Stimulated activated memory B cell treated with anti-CD40 and anti-IgM and Interleukin-4, amounts not matched to agents 10 μg/mL and 1 μg/mL and 100 μg/mL, for 72 hours (primary cell): Measurements from ENCODE around the gene CASP12.
A peak's percentile ranks its signal among the peaks of the same experiment; 100 is the strongest.
"Not testable (repeated sequence)": the region's sequence is repeated elsewhere in the genome, so short reads cannot be mapped to it uniquely, and the experiment has no call there.

ENCODE experiments used
- ATAC-seq: fragments of 150-1000 bp; cut with Tn5 transposase; 2 replicates; pipeline ENCODE4 v1.10.0; 2021
- H3K27ac Mint-ChIP-seq: one replicate; pipeline ENCODE4 v1.8.0; 2022; ENCODE audit warnings: mild to moderate bottlenecking, mixed read lengths
- H3K27me3 Mint-ChIP-seq: one replicate; pipeline ENCODE4 v1.8.0; 2022; ENCODE audit warnings: mixed read lengths
- H3K36me3 Mint-ChIP-seq: one replicate; pipeline ENCODE4 v1.8.0; 2022; ENCODE audit warnings: mixed read lengths
- H3K4me1 Mint-ChIP-seq: one replicate; pipeline ENCODE4 v1.8.0; 2022; ENCODE audit warnings: mixed read lengths
- H3K4me3 Mint-ChIP-seq: one replicate; pipeline ENCODE4 v1.8.0; 2022; ENCODE audit warnings: mild to moderate bottlenecking, moderate library complexity, mixed read lengths
- H3K9me3 Mint-ChIP-seq: one replicate; pipeline ENCODE4 v1.8.0; 2022; ENCODE audit warnings: mixed read lengths

The CASP12 gene

DNA sequence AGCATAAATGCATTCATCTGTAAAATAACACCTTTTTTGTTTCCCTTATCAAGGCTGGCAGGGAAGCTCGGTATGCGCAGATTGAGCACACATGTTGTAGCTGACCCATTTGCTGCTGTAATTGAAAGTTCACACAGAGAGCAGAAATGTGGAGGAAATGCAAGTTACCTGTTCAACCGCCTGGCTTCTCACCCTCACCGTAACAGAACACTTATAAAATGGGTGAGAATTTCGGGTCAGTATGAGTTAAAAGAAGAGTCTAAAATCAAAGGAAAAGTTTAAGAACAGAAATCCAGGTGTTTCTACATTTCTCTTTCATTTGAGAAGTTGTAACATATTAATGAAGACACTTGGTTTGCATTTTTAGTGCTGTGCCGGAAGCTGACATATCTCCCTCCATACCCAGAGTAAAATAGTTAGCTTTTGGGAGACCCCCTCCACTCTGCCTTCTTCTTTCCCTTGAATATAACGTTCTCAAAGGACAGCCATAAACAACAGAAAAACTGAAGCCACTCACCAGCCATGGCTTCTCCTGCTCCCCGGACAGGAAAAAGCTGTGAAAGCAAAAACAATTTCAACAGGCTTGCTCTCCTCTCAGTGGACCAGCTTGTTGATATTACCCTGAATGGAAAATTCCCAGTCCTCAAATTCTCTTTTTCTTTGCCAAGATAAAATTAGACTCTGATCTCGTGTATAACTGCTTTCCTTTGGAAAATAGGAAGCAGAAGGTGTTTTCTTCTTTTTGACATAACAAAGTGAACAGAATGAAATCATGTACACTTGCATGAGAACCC, at the start of gene CASP12:
TSS of gene CASP12 (minus strand) at position 570 of the 794 bp plus-strand sequence.
- Mint-ChIP-seq H3K9me3 (no peaks in the 10 kb centered on the region), H3K4me1 (peaks cover 34% of the 10 kb centered on the region), H3K36me3 (no peaks in the 10 kb centered on the region), H3K4me3 (peak within 1 kb of the TSS; percentile 53), H3K27ac (peak within 1 kb of the TSS; percentile 76), H3K27me3 (no peaks in the 10 kb centered on the region)
- ATAC-seq: peak; percentile 67

DNA sequence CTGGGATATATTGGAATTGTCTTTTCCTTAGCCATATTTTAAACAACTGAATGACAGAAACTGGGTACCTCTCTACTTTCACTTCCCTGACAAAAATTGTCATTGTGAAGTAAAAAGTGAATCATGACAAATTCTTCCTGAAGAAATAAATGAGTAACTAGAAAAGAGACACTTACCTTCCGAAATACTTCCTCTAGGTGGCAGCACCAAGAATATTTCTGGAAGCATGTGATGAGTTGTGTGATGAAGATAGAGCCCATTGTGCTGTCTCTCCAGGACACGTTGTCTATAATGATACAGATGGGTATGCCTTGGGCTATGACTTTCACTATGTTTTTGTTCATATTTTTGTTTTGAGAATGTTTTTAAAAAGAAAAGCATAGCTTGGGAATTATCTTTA, 48.6 kb upstream of the CASP12 start:
- H3K36me3 Mint-ChIP-seq: peaks cover 93% of the 10 kb centered on the region
- peaks cover 6% of the 10 kb centered on the region for H3K4me1 Mint-ChIP-seq
- no peak overlapping the region for H3K27ac Mint-ChIP-seq
- H3K27me3 Mint-ChIP-seq: no peaks in the 10 kb centered on the region
- H3K4me3 Mint-ChIP-seq: no peak overlapping the region
- no peaks in the 10 kb centered on the region for H3K9me3 Mint-ChIP-seq
- ATAC-seq: peak; percentile 65

DNA sequence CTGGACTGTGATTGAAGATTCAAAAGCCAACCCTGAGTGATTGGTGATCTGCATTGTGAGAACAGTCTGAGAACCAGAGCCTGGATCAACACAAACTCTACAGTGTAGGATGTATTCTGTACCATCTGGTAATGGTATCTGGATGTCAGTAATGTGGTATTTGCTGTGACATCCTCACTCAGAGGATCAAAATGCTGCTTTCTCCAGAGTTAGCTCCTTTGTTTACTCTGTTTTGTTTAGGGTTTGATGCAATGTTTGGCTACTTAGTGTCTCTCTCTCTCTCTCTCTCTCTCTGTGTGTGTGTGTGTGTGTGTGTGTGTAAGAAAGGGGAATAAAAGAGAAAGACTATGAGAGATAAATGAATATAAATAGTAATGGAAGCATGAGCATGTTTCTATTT, 45.8 kb upstream of the CASP12 start:
- H3K27ac Mint-ChIP-seq: peak overlapping the region; percentile 40
- ATAC-seq: no peak
- peaks cover 12% of the 10 kb centered on the region for H3K4me1 Mint-ChIP-seq
- no peaks in the 10 kb centered on the region for H3K27me3 Mint-ChIP-seq
- H3K36me3 Mint-ChIP-seq: peaks cover 68% of the 10 kb centered on the region
- no peak overlapping the region for H3K4me3 Mint-ChIP-seq
- H3K9me3 Mint-ChIP-seq: no peaks in the 10 kb centered on the region

DNA sequence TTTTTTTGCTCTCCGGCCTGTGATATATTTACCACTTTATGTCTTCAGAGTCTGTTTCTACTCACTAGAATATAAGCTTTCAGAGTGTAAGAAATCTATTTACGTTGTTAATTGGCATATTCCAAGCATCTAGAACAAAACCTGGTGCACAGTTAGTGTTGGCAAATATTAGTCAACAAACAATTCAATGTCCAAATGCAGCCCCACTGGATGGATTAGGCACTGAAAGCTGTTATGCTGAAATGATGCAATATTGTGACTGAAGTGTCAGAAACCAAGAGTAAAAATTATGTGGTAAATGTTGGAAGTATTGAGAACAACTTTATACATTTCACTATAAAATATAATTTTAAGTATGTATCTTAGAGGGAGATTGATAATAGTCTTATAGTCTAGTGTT, 45.3 kb upstream of the CASP12 start:
- Mint-ChIP-seq H3K4me3 (no peak overlapping the region), H3K36me3 (peaks cover 63% of the 10 kb centered on the region), H3K4me1 (peaks cover 12% of the 10 kb centered on the region), H3K27ac (no peak overlapping the region), H3K27me3 (no peaks in the 10 kb centered on the region), H3K9me3 (no peaks in the 10 kb centered on the region)
- no peak for ATAC-seq

DNA sequence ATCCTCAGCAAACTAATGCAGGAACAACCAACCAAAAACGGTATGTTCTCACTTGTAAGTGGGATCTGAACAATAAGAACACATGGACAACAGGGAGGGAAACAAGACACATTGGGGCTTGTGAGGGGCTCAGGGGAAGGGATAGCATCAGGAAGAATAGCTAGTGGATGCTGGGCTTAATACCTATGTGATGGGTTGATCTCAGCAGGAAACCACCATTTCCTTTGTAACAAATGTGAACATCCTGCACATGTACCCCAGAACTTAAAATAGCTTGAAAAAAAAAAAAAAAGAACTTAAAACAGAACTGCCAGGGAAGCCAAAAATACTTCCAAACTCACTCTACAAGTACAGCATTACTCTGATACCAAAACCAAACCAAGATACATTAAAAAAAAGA, 36.3 kb upstream of the CASP12 start:
- Mint-ChIP-seq H3K27ac (peak overlapping the region; percentile 57), H3K27me3 (no peaks in the 10 kb centered on the region), H3K4me3 (peak overlapping the region; percentile 28), H3K9me3 (peaks cover 20% of the 10 kb centered on the region), H3K36me3 (peaks cover 19% of the 10 kb centered on the region), H3K4me1 (peaks cover 66% of the 10 kb centered on the region)
- ATAC-seq: no peak

DNA sequence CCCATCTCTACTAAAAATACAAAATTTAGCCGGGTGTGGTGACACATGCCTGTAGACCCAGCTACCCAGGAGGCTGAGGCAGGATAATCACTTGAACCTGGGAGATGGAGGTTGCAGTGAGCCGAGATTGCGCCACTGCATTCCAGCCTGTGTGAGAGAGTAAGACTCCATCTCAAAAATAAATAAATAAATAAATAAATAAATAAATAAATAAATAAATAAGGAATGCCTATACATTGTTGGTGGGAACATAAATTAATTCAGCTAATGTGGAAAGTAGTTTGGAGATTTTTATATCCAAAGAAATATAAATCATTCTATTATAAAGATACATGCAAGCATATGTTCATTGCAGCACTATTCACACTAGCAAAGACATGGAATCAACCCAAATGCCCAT, 35.8 kb upstream of the CASP12 start:
- not testable (repeated sequence) for H3K27me3 Mint-ChIP-seq, ATAC-seq
- Mint-ChIP-seq H3K27ac (peak overlapping the region; percentile 57), H3K36me3 (peaks cover 25% of the 10 kb centered on the region), H3K9me3 (peaks cover 25% of the 10 kb centered on the region), H3K4me3 (peak overlapping the region; percentile 28), H3K4me1 (peaks cover 65% of the 10 kb centered on the region)

DNA sequence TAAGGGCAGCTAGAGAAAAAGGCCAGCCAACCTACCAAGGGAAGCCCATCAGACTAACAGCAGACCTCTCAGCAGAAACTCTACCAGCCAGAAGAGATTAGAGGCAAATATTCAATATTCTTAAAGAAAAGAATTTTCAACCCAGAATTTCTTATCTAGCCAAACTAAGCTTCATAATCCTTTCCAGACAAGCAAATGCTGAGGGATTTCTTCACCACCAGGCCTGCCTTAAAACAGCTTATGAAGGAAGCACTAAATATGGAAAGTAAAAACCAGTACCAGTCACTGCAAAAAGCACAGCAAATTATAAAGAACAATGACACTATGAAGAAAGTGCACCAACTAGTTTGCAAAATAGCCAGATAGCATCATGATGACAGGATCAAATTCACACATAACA, 30.6 kb upstream of the CASP12 start:
- Mint-ChIP-seq H3K4me1 (peaks cover 42% of the 10 kb centered on the region), H3K4me3 (no peak overlapping the region), H3K36me3 (peaks cover 43% of the 10 kb centered on the region), H3K9me3 (peaks cover 33% of the 10 kb centered on the region), H3K27ac (no peak overlapping the region), H3K27me3 (no peaks in the 10 kb centered on the region)
- no peak for ATAC-seq

DNA sequence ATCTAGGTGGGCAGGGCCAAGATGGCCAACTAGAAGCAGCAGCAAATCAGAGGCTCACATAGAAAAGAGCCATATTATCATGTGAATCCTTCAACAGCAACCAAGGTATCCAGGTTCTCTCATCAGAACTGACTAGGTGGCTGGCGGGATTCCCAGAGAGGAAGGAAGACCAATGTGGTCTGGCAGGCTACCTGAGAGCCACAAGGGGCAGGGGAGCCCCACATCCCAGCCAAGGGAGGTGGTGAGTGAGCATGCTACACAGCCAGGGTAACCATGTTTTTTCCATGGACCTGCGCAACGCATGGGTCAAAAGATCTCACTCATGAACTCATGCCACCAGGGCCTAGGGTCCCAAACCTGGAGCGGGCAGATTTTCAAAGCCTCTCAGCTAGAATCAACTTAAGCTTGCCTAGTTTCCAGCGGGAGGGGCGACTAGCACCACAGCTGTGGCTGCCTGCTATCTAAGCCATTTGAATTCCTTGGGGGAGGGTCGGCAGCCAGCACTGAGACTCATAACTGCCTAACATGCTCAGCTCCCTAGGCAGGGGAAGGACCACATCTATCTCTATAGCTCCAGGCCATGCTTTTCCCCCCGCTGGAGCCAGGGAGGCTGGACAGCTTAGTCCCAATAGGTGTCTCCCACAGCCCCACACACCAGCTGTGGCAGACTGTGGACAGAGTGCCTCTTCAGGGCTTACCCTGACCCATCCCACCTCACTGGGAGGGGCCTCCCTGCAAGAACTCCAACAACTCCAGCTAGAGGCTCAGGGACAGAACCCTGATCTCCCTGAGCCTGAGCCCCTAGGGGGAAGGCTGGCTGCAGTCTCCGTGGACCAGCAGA, 28.7 kb upstream of the CASP12 start:
- H3K4me1 Mint-ChIP-seq: peaks cover 35% of the 10 kb centered on the region
- no peak overlapping the region for H3K27ac Mint-ChIP-seq
- peaks cover 36% of the 10 kb centered on the region for H3K36me3 Mint-ChIP-seq
- no peak overlapping the region for H3K4me3 Mint-ChIP-seq
- no peak for ATAC-seq
- H3K27me3 Mint-ChIP-seq: no peaks in the 10 kb centered on the region
- peaks cover 27% of the 10 kb centered on the region for H3K9me3 Mint-ChIP-seq

DNA sequence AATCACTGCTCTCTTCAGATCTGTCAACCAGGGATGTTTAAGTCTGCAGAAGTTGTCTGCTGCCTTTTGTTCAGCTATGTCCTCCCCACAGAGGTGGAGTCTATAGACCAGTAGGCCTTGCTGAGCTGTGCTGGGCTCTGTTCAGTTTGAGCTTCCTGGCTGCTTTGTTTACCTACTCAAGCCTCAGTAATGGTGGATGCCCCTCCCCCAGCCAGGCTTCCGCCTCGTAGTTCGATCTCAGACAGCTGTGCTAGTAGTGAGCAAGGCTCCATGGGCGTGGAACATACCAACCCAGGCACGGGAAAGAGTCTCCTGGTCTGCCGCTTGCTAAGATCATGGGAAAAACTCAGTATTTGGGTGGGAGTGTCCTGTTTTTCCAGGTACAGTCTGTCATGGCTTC, 27.6 kb upstream of the CASP12 start:
- peaks cover 30% of the 10 kb centered on the region for H3K4me1 Mint-ChIP-seq
- H3K4me3 Mint-ChIP-seq: no peak overlapping the region
- H3K36me3 Mint-ChIP-seq: peaks cover 35% of the 10 kb centered on the region
- ATAC-seq: no peak
- H3K27ac Mint-ChIP-seq: no peak overlapping the region
- no peaks in the 10 kb centered on the region for H3K27me3 Mint-ChIP-seq
- H3K9me3 Mint-ChIP-seq: peaks cover 26% of the 10 kb centered on the region

DNA sequence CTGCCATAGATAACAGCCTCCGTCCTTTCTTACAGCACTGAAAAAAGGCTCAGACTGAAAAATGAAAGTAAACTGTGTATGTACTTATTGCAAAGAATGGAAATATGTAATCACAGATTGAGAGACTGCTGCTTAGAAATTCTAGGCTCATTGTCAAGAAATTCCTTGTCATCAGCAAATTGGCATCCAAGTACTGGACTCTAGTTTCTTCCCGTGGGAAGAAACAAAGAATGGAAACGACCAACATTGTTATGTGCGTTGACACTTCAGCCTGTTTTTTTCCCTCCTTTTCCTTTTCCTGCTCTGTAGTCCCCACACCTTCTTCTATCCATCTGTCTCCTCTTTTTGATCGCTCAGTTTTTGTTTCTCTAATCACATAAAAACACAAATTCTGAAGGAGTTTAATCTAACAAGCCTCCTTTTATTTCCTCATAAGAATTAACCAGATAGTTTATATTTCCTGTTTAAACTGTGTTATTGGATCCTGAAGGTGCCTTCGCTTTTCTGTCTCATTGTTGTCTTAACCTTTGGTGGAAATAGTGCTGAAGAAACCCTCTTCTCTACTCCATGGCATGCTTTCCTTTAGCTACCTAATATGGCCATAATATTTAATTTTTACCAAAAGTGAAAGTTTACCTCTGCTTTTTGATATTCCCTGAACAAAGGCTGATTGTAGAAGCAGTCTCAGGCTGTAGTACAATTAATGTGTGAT, 20.0 kb upstream of the CASP12 start:
- Mint-ChIP-seq H3K4me1 (peaks cover 57% of the 10 kb centered on the region), H3K27me3 (no peaks in the 10 kb centered on the region), H3K27ac (peak overlapping the region; percentile 93), H3K9me3 (no peaks in the 10 kb centered on the region), H3K4me3 (peak overlapping the region; percentile 88), H3K36me3 (no peaks in the 10 kb centered on the region)
- ATAC-seq: peak; percentile 67

DNA sequence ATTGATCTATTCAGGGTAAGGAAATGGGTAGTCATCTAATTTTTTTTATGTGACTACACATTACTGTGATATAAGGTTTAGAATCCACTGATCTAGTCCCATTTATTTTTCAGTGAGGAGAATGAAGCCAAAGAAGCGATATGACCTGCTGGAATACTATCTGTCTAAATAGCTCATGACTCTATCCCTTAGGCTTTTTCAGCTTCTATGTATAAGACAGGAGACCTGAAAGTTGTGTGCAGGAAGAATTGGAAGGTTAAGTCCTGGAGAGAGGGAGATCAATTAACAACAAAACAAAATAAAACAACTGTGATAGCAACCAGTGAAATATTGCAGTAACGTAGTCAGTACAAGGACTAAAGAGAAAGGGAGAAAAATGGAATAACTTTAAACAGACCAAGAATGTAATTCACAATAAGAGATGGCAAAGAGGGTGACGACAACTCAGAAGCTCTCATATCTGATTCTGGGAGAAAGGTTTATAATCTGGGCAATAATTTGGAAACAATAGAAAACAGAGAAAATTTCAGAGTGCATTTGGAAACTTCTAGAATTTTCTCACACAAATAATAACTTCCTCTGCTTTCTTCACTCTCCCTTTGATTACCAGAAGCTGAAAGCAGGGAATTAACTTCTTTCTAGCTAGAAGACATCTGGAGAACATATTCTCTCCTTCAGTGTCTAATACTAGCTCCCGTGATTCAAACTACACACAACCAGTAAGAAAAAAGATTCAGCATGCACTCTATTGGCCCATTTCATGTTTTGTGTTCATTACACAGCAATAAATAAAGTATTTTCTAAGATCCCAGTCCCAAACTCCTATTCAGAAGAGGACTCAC, 19.2 kb upstream of the CASP12 start:
- Mint-ChIP-seq H3K9me3 (no peaks in the 10 kb centered on the region), H3K4me1 (peaks cover 51% of the 10 kb centered on the region), H3K27me3 (no peaks in the 10 kb centered on the region), H3K27ac (peak overlapping the region; percentile 93), H3K36me3 (no peaks in the 10 kb centered on the region), H3K4me3 (peak overlapping the region; percentile 88)
- peak; percentile 24 for ATAC-seq

DNA sequence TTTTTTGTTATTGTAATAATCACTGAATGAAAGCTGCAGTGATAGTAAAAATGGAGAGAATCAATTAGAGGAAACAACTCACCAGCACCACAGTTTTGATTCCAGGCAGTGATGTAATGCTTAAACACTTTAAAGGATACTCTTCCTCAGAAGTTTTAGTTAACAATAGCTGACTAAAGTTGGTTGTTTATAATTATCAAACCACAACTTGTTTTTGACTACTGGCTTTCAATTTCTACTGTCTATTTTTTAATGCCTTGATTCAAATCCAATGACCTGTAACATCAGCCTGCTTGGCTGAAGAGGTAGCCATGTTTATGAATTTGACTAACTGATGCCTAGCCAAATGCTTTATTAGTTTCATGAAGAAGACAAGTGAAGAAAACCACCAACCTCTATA, 18.2 kb upstream of the CASP12 start:
- H3K27ac Mint-ChIP-seq: peak overlapping the region; percentile 93
- no peak overlapping the region for H3K4me3 Mint-ChIP-seq
- H3K27me3 Mint-ChIP-seq: no peaks in the 10 kb centered on the region
- H3K36me3 Mint-ChIP-seq: no peaks in the 10 kb centered on the region
- H3K9me3 Mint-ChIP-seq: no peaks in the 10 kb centered on the region
- no peak for ATAC-seq
- H3K4me1 Mint-ChIP-seq: peaks cover 41% of the 10 kb centered on the region

DNA sequence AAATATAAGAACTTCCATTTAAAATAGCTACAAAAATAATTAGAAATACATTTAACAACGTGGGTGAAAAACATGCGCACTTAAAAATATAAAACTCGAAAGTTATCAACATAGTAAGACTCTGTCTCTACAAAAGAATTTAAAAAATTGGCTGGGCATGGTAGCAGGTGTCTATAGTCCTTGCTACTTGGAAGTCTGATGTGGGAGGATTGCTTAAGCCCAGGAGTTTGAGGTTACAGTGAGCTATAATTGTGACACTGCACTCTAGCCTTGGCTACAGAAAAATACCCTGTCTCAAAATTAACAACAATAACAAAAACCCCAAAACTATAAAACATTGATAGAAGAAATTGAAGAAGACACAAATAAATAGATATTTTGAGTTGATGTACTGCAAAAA, 13.8 kb upstream of the CASP12 start:
- H3K27ac Mint-ChIP-seq: no peak overlapping the region
- H3K27me3 Mint-ChIP-seq: no peaks in the 10 kb centered on the region
- H3K9me3 Mint-ChIP-seq: no peaks in the 10 kb centered on the region
- ATAC-seq: no peak
- H3K4me1 Mint-ChIP-seq: peaks cover 25% of the 10 kb centered on the region
- no peak overlapping the region for H3K4me3 Mint-ChIP-seq
- H3K36me3 Mint-ChIP-seq: no peaks in the 10 kb centered on the region

DNA sequence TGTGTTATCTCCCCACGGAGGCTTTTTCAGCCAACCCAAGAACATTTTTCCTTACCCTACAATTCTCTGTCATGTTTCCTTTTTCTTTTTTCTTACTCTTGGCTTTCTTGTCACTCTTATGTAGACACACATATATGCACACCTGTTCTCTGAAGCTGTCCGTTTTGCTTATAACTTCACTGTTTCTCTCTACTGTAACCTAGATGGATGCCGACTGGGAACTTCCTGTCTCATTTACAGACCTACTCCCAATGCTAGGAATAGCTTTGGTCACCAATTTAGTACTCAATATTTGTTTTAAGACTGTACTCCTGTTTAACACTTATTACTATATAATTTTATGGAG, 9.9 kb upstream of the CASP12 start:
- H3K36me3 Mint-ChIP-seq: no peaks in the 10 kb centered on the region
- H3K9me3 Mint-ChIP-seq: no peaks in the 10 kb centered on the region
- H3K4me1 Mint-ChIP-seq: peaks cover 9% of the 10 kb centered on the region
- H3K27me3 Mint-ChIP-seq: no peaks in the 10 kb centered on the region
- H3K4me3 Mint-ChIP-seq: no peak overlapping the region
- no peak overlapping the region for H3K27ac Mint-ChIP-seq
- ATAC-seq: no peak
